ENCODE results near the gene NBEA.
A peak's percentile ranks its signal among the peaks of the same experiment; 100 is the strongest.

NBEA gene

GRCh38 chr13:35367586-35367985 is 425.5 kb downstream of the NBEA start:
- no peak overlapping the region for H3K4me3 ChIP-seq (ENCODE audit: insufficient read depth in 1 of 2, low read depth in 1 of 2, low read length in 2 of 2)
- no peak overlapping the region for H3K18ac ChIP-seq (ENCODE audit: low read depth in 1 of 2, low read length in 2 of 2)
- H3K79me1 ChIP-seq (replicated peaks; ENCODE audit: low read length, poor library complexity, severe bottlenecking): peaks cover 8% of the 10 kb centered on the region
- no peak overlapping the region for H3K4ac ChIP-seq (ENCODE audit: low read depth in 1 of 2, low read length in 2 of 2)
- no peak overlapping the region for H3K14ac ChIP-seq (ENCODE audit: low read length in 2 of 2)
- H3K27me3 ChIP-seq (ENCODE audit: control insufficient read depth in 1 of 2, insufficient read depth in 1 of 2, low read length in 2 of 2): no peaks in the 10 kb centered on the region
- no peaks in the 10 kb centered on the region for H3K4me1 ChIP-seq (ENCODE audit: control insufficient read depth, insufficient read depth, low read depth, low read length)
- H3K27ac ChIP-seq (ENCODE audit: low read length, poor library complexity, severe bottlenecking): no peak overlapping the region
- DNase-seq: no peak
- H2BK12ac ChIP-seq (ENCODE audit: low read length in 2 of 2): no peak overlapping the region
- H2AK5ac ChIP-seq (ENCODE audit: low read length, severe bottlenecking): no peak overlapping the region
- no peak overlapping the region for H3K9ac ChIP-seq (ENCODE audit: low read length)
- no peak overlapping the region for H4K8ac ChIP-seq (ENCODE audit: low read length)
- H3K9me3 ChIP-seq (ENCODE audit: control insufficient read depth, low read length): peaks cover 33% of the 10 kb centered on the region
- no peak overlapping the region for H3K23ac ChIP-seq (ENCODE audit: low read length in 2 of 2)
- peaks cover 0 to 7% of the 10 kb centered on the region in 2 experiments for H3K36me3 ChIP-seq (ENCODE audit: control insufficient read depth in 1 of 2, insufficient read depth in 2 of 2, low read depth in 1 of 2, low read length in 2 of 2)
- H4K91ac ChIP-seq (ENCODE audit: low read length): no peak overlapping the region
- H2BK5ac ChIP-seq (ENCODE audit: low read depth, low read length, poor library complexity, severe bottlenecking): no peak overlapping the region
- no peak overlapping the region for H3K4me2 ChIP-seq (ENCODE audit: low read length, poor library complexity, severe bottlenecking)
- WGBS: 100% methylated on average over 1 of the region's 2 CpGs
- no peak overlapping the region for H2AFZ ChIP-seq (ENCODE audit: low read depth, low read length)
- H2BK15ac ChIP-seq (ENCODE audit: low read depth, poor library complexity, severe bottlenecking): no peak overlapping the region
- H2BK120ac ChIP-seq (ENCODE audit: low read depth, low read length): no peak overlapping the region

GRCh38 chr13:35378939-35379338 is 436.9 kb downstream of the NBEA start:
- no peak overlapping the region for H2BK5ac ChIP-seq (ENCODE audit: low read depth, low read length, poor library complexity, severe bottlenecking)
- no peak overlapping the region for H2BK12ac ChIP-seq (ENCODE audit: low read length in 2 of 2)
- H3K79me1 ChIP-seq (replicated peaks; ENCODE audit: low read length, poor library complexity, severe bottlenecking): no peaks in the 10 kb centered on the region
- no peak overlapping the region for H3K18ac ChIP-seq (ENCODE audit: low read depth in 1 of 2, low read length in 2 of 2)
- H3K27me3 ChIP-seq (ENCODE audit: control insufficient read depth in 1 of 2, insufficient read depth in 1 of 2, low read length in 2 of 2): no peaks in the 10 kb centered on the region
- H4K91ac ChIP-seq (ENCODE audit: low read length): no peak overlapping the region
- H3K9me3 ChIP-seq (ENCODE audit: control insufficient read depth, low read length): peaks cover 2% of the 10 kb centered on the region
- H3K36me3 ChIP-seq (ENCODE audit: control insufficient read depth in 1 of 2, insufficient read depth in 2 of 2, low read depth in 1 of 2, low read length in 2 of 2): no peaks in the 10 kb centered on the region
- no peak overlapping the region for H3K4me2 ChIP-seq (ENCODE audit: low read length, poor library complexity, severe bottlenecking)
- no peak overlapping the region for H2AFZ ChIP-seq (ENCODE audit: low read depth, low read length)
- no peaks in the 10 kb centered on the region for H3K4me1 ChIP-seq (ENCODE audit: control insufficient read depth, insufficient read depth, low read depth, low read length)
- H3K14ac ChIP-seq (ENCODE audit: low read length in 2 of 2): no peak overlapping the region
- H2AK5ac ChIP-seq (ENCODE audit: low read length, severe bottlenecking): no peak overlapping the region
- H2BK15ac ChIP-seq (ENCODE audit: low read depth, poor library complexity, severe bottlenecking): no peak overlapping the region
- no peak overlapping the region for H4K8ac ChIP-seq (ENCODE audit: low read length)
- no peak for DNase-seq
- no peak overlapping the region for H3K4me3 ChIP-seq (ENCODE audit: insufficient read depth in 1 of 2, low read depth in 1 of 2, low read length in 2 of 2)
- H3K9ac ChIP-seq (ENCODE audit: low read length): no peak overlapping the region
- H3K27ac ChIP-seq (ENCODE audit: low read length, poor library complexity, severe bottlenecking): no peak overlapping the region
- H3K4ac ChIP-seq (ENCODE audit: low read depth in 1 of 2, low read length in 2 of 2): no peak overlapping the region
- no peak overlapping the region for H2BK120ac ChIP-seq (ENCODE audit: low read depth, low read length)
- no peak overlapping the region for H3K23ac ChIP-seq (ENCODE audit: low read length in 2 of 2)

- no peak overlapping the region for H3K18ac ChIP-seq (ENCODE audit: low read depth in 1 of 2, low read length in 2 of 2)
- no peak overlapping the region for H3K14ac ChIP-seq (ENCODE audit: low read length in 2 of 2)
- H3K79me1 ChIP-seq (replicated peaks; ENCODE audit: low read length, poor library complexity, severe bottlenecking): no peaks in the 10 kb centered on the region
- no peak overlapping the region for H3K4me3 ChIP-seq (ENCODE audit: insufficient read depth in 1 of 2, low read depth in 1 of 2, low read length in 2 of 2)
- H3K9me3 ChIP-seq (ENCODE audit: control insufficient read depth, low read length): no peaks in the 10 kb centered on the region
- no peak overlapping the region for H2AK5ac ChIP-seq (ENCODE audit: low read length, severe bottlenecking)
- H3K36me3 ChIP-seq (ENCODE audit: control insufficient read depth in 1 of 2, insufficient read depth in 2 of 2, low read depth in 1 of 2, low read length in 2 of 2): no peaks in the 10 kb centered on the region
- H4K8ac ChIP-seq (ENCODE audit: low read length): no peak overlapping the region
- H3K4ac ChIP-seq (ENCODE audit: low read depth in 1 of 2, low read length in 2 of 2): no peak overlapping the region
- no peak overlapping the region for H2BK5ac ChIP-seq (ENCODE audit: low read depth, low read length, poor library complexity, severe bottlenecking)
- no peak overlapping the region for H2BK12ac ChIP-seq (ENCODE audit: low read length in 2 of 2)
- H3K4me2 ChIP-seq (ENCODE audit: low read length, poor library complexity, severe bottlenecking): no peak overlapping the region
- no peak overlapping the region for H3K9ac ChIP-seq (ENCODE audit: low read length)
- DNase-seq: no peak
- H3K23ac ChIP-seq (ENCODE audit: low read length in 2 of 2): no peak overlapping the region
- H2BK15ac ChIP-seq (ENCODE audit: low read depth, poor library complexity, severe bottlenecking): no peak overlapping the region
- no peak overlapping the region for H3K27ac ChIP-seq (ENCODE audit: low read length, poor library complexity, severe bottlenecking)
- H2AFZ ChIP-seq (ENCODE audit: low read depth, low read length): no peak overlapping the region
- H4K91ac ChIP-seq (ENCODE audit: low read length): no peak overlapping the region
- no peak overlapping the region for H2BK120ac ChIP-seq (ENCODE audit: low read depth, low read length)
- no peaks in the 10 kb centered on the region for H3K4me1 ChIP-seq (ENCODE audit: control insufficient read depth, insufficient read depth, low read depth, low read length)
- no peaks in the 10 kb centered on the region for H3K27me3 ChIP-seq (ENCODE audit: control insufficient read depth in 1 of 2, insufficient read depth in 1 of 2, low read length in 2 of 2)
Measured at GRCh38 chr13:35379663-35380062, 437.6 kb downstream of the NBEA start.

- Histone ChIP-seq H2BK5ac (ENCODE audit: low read depth, low read length, poor library complexity, severe bottlenecking) (no peak overlapping the region), H2AK5ac (ENCODE audit: low read length, severe bottlenecking) (no peak overlapping the region), H3K18ac (ENCODE audit: low read depth in 1 of 2, low read length in 2 of 2) (no peak overlapping the region), H2BK120ac (ENCODE audit: low read depth, low read length) (no peak overlapping the region), H2AFZ (ENCODE audit: low read depth, low read length) (no peak overlapping the region), H3K4me1 (ENCODE audit: control insufficient read depth, insufficient read depth, low read depth, low read length) (no peaks in the 10 kb centered on the region), H3K23ac (ENCODE audit: low read length in 2 of 2) (no peak overlapping the region), H3K4me3 (ENCODE audit: insufficient read depth in 1 of 2, low read depth in 1 of 2, low read length in 2 of 2) (no peak overlapping the region), H3K9ac (ENCODE audit: low read length) (peak overlapping the region; percentile 22), H2BK15ac (ENCODE audit: low read depth, poor library complexity, severe bottlenecking) (no peak overlapping the region), H3K9me3 (ENCODE audit: control insufficient read depth, low read length) (no peaks in the 10 kb centered on the region), H3K36me3 (ENCODE audit: control insufficient read depth in 1 of 2, insufficient read depth in 2 of 2, low read depth in 1 of 2, low read length in 2 of 2) (no peaks in the 10 kb centered on the region), H3K27me3 (ENCODE audit: control insufficient read depth in 1 of 2, insufficient read depth in 1 of 2, low read length in 2 of 2) (no peaks in the 10 kb centered on the region), H3K79me1 (replicated peaks; ENCODE audit: low read length, poor library complexity, severe bottlenecking) (no peaks in the 10 kb centered on the region), H2BK12ac (ENCODE audit: low read length in 2 of 2) (no peak overlapping the region), H3K4me2 (ENCODE audit: low read length, poor library complexity, severe bottlenecking) (no peak overlapping the region), H3K4ac (ENCODE audit: low read depth in 1 of 2, low read length in 2 of 2) (no peak overlapping the region), H3K27ac (ENCODE audit: low read length, poor library complexity, severe bottlenecking) (no peak overlapping the region), H4K8ac (ENCODE audit: low read length) (no peak overlapping the region), H3K14ac (ENCODE audit: low read length in 2 of 2) (no peak overlapping the region), H4K91ac (ENCODE audit: low read length) (no peak overlapping the region)
- DNase-seq: no peak
- 64% methylated on average over 3 of the region's 6 CpGs for WGBS
Measured at GRCh38 chr13:35387682-35388250, 445.7 kb downstream of the NBEA start.

Data from mesenchymal stem cell (in vitro differentiated cells and primary cell).